Spleen (tissue), 11 donors: ENCODE data around the gene ENTPD2. TPM values are rescaled to one million over a fixed set of nuclear protein-coding genes. Genes with fewer than 3 reads are reported as not detected.
"Not testable (repeated sequence)": the region's sequence is repeated elsewhere in the genome, so short reads cannot be mapped to it uniquely, and the experiment has no call there.

Source experiments
- DNase-seq: peaks from one replicate; pipeline ENCODE4 v3.0.0-alpha.2; 2020
- H3K27ac ChIP-seq, 8 donors: fragments of 200-600 bp; sonication (generic) in 7 of 8; 1 replicate in 4 of 8; 2 replicates in 4 of 8; pipeline versions ENCODE4 v1.5.0 to v1.8.0; 2016 to 2021; ENCODE audit warnings: inconsistent platforms in 4 of 8, mild to moderate bottlenecking in 4 of 8, moderate library complexity in 1 of 8
- H3K27me3 ChIP-seq, 7 donors: fragments of 200-600 bp; sonication (generic) in 6 of 7; replicated peaks in 1 of 7; 1 replicate in 4 of 7; 2 replicates in 3 of 7; pipeline versions ENCODE4 v1.5.0 to v1.8.0; 2016 to 2021; ENCODE audit warnings: inconsistent platforms in 3 of 7, mild to moderate bottlenecking in 1 of 7
- H3K36me3 ChIP-seq, 6 donors: fragments of 200-600 bp; sonication (generic) in 5 of 6; 1 replicate in 4 of 6; 2 replicates in 2 of 6; pipeline versions ENCODE4 v1.5.0 to v1.8.0; 2016 to 2021; ENCODE audit warnings: inconsistent platforms in 2 of 6
- H3K4me1 ChIP-seq, 6 donors: fragments of 200-600 bp; sonication (generic) in 5 of 6; 1 replicate in 3 of 6; 2 replicates in 3 of 6; pipeline versions ENCODE4 v1.5.0 to v1.8.0; 2016 to 2021; ENCODE audit warnings: inconsistent platforms in 3 of 6
- H3K4me3 ChIP-seq, 8 donors: fragments of 200-600 bp; sonication (generic) in 7 of 8; 1 replicate in 4 of 8; 2 replicates in 4 of 8; pipeline versions ENCODE4 v1.5.0 to v1.8.0; 2016 to 2021; ENCODE audit warnings: inconsistent platforms in 4 of 8, mild to moderate bottlenecking in 4 of 8, moderate library complexity in 2 of 8
- H3K9me3 ChIP-seq, 8 donors: fragments of 200-600 bp; sonication (generic) in 7 of 8; 1 replicate in 4 of 8; 2 replicates in 4 of 8; pipeline versions ENCODE4 v1.5.0 to v1.8.0; 2016 to 2021; ENCODE audit warnings: inconsistent platforms in 4 of 8
- CTCF ChIP-seq, 11 experiments: fragments of 200-600 bp in 7 of 11; fragments of 450-650 bp in 4 of 11; sonication (generic) in 4 of 11; IDR thresholded peaks in 8 of 11; conservative IDR thresholded peaks in 3 of 11; 1 replicate in 7 of 11; 2 replicates in 4 of 11; pipeline versions ENCODE4 v1.4.0 to v1.8.0; 2016 to 2021; ENCODE audit warnings: antibody characterized with exemption in 11 of 11, inconsistent platforms in 4 of 11, mild to moderate bottlenecking in 1 of 11
- POLR2A ChIP-seq, 3 donors: fragments of 450-650 bp; IDR thresholded peaks; one replicate each; pipeline ENCODE4 v1.5.1; 2017; ENCODE audit warnings: antibody characterized with exemption in 3 of 3, mild to moderate bottlenecking in 1 of 3
- POLR2AphosphoS5 ChIP-seq, 3 donors: sonication (generic); formaldehyde crosslinking; IDR thresholded peaks; one replicate each; pipeline ENCODE4 v1.5.1; 2017; ENCODE audit warnings: antibody characterized with exemption in 3 of 3
- WGBS, 5 donors: extraction: QIAGEN DNeasy Blood & Tissue Kit in 3 of 5; methylation state at CpG; one replicate each; pipeline versions ENCODE4 v1.1.5 to v1.1.7; 2013 to 2018; 5-methylcytosine and 5-hydroxymethylcytosine counted together
- intact Hi-C: fragments of 100-400 bp; cut with DNase I; formaldehyde crosslinking; loops from one replicate; pipeline ENCODE4 v1.15.0; 2023; ENCODE audit warnings: low total_unique reads
- polyA plus RNA-seq, 3 donors: library from polyadenylated mRNA; stranded (reverse); fragments of 200-250 nt; gene quantifications; one replicate each; pipeline ENCODE4 v1.2.1, GENCODE V29; 2013
- total RNA-seq, 7 donors: library from RNA; depleted of rRNA in 3 of 7; stranded (reverse); fragments of >200 nt in 3 of 7; fragmentation: NEBNext Ultra II Directional in 4 of 7; extraction: Animal tissue kit (Norgen Biotek cat#: 25700) in 4 of 7; gene quantifications; one replicate each; pipeline versions ENCODE4 v1.1.0 to v1.2.1, GENCODE V29; 2016 to 2021
- donor health status: healthy with polysubstance abuse.
- donor health status: DM: no; HTN: no; CAD: no; lungs with moderate emphysema.
- donor health status: DM: no; HTN: no; CAD: no.
- donor health status: Bipolar disorder and iron deficiency.
- donor health status: healthy.
- donor health status: DM: no; HTN: no; CAD: no.
- donor health status: DM: yes; HTN: yes; CAD: no.

Gene ENTPD2
- total and polyA plus RNA-seq, 10 donors: 0.11 to 0.58 (median 0.36) TPM; not detected in 6

GRCh38 chr9:137006116-137007003 is 47.5 kb downstream of the ENTPD2 start:
- no peak for DNase-seq

DNA sequence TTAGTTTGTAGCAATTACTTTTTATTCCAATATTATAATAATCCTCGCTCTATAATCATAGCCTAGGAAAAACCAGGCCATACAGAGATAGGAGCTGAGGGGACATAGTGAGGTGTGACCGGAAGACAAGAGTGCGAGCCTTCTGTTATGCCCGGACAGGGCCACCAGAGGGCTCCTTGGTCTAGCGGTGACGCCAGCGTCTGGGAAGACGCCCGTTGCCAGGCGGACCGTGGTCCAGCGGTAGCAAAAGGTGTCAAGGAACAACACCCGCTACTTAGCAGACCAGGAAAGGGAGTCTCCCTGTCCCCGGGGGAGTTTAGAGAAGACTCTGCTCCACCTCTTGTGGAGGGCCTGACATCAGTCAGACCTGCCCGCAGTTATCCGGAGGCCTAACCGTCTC is 49.6 kb downstream of the ENTPD2 start:
- intact Hi-C loops, H3K4me3 ChIP-seq, H3K27me3 ChIP-seq, H3K27ac ChIP-seq, H3K9me3 ChIP-seq, DNase-seq: not testable (repeated sequence)
- TF ChIP-seq CTCF (IDR thresholded peaks at IDR 0.05 in 8 of 11, conservative IDR thresholded peaks at IDR 0.05 in 3 of 11) (peak in 10 of 11 experiments; percentile 19 to 72 (median 62)), POLR2AphosphoS5 (IDR thresholded peaks at IDR 0.05) (peak in 2 of 3 donors; percentile 11 to 26)
- Histone ChIP-seq H3K36me3 (peaks cover 0 to 21% (median 5%) of the 10 kb centered on the region in 6 donors), H3K4me1 (peaks cover 14 to 53% (median 25%) of the 10 kb centered on the region in 6 donors)
- 36 to 48% (median 42%) methylated on average over 17 of the region's 17 CpGs for WGBS, 5 donors

More at GRCh38 chr9:137006116-137007003, 47.5 kb downstream of the ENTPD2 start:
- 42 to 62% (median 52%) methylated on average over 19 to 24 of the region's 24 CpGs for WGBS, 5 donors
- no peak overlapping the region for H3K4me3 ChIP-seq
- no peaks in the 10 kb centered on the region for H3K9me3 ChIP-seq
- H3K27ac ChIP-seq: peak overlapping the region in 6 of 8 donors; percentile 6 to 53 (median 35)
- peaks cover 0 to 42% (median 18%) of the 10 kb centered on the region in 6 donors for H3K36me3 ChIP-seq
- H3K27me3 ChIP-seq: no peaks in the 10 kb centered on the region
- H3K4me1 ChIP-seq: peaks cover 0 to 32% (median 4%) of the 10 kb centered on the region in 6 donors
- peak in 2 of 3 donors; percentile 12 to 54 for TF ChIP-seq POLR2AphosphoS5 (IDR thresholded peaks at IDR 0.05)
- TF ChIP-seq POLR2A (IDR thresholded peaks at IDR 0.05): no peak
- intact Hi-C loops: no loop called here

DNA sequence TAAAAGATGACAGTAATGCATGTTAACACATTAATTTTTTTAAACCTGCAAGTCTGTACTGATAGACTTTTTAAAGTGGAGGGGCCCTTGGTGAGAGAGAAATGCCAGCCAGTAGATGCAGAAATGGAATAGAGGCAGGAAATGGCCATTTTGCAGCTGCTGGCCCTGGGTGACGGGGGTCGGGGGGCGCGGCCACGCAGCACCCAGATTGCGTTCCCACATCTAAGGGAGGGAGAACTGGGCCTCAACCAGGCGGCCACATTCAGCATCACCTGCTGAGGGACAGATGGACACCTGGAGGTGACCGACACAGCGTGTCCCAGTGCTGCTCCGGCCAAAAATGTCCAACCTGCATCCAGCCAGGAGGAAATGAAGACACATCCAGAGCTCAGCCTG is 51.2 kb downstream of the ENTPD2 start:
- no peak overlapping the region for H3K27ac ChIP-seq
- TF ChIP-seq CTCF (IDR thresholded peaks at IDR 0.05 in 8 of 11, conservative IDR thresholded peaks at IDR 0.05 in 3 of 11): no peak
- no peak for TF ChIP-seq POLR2A (IDR thresholded peaks at IDR 0.05)
- no peak for TF ChIP-seq POLR2AphosphoS5 (IDR thresholded peaks at IDR 0.05)
- DNase-seq: no peak
- peaks cover 27 to 70% (median 41%) of the 10 kb centered on the region in 6 donors for H3K4me1 ChIP-seq
- H3K27me3 ChIP-seq: no peaks in the 10 kb centered on the region
- peaks cover 0 to 6% (median 1%) of the 10 kb centered on the region in 6 donors for H3K36me3 ChIP-seq
- no peaks in the 10 kb centered on the region for H3K9me3 ChIP-seq
- intact Hi-C loops: no loop called here
- 81 to 87% (median 84%) methylated on average over 10 of the region's 10 CpGs for WGBS, 5 donors
- no peak overlapping the region for H3K4me3 ChIP-seq

GRCh38 chr9:137001857-137002645 is 51.8 kb downstream of the ENTPD2 start:
- intact Hi-C loops: no loop called here
- Histone ChIP-seq H3K4me1 (peaks cover 32 to 75% (median 47%) of the 10 kb centered on the region in 6 donors), H3K4me3 (no peak overlapping the region), H3K36me3 (no peaks in the 10 kb centered on the region), H3K27ac (no peak overlapping the region), H3K27me3 (peaks cover 0 to 4% (median 0%) of the 10 kb centered on the region in 7 donors), H3K9me3 (no peaks in the 10 kb centered on the region)
- DNase-seq: no peak
- WGBS, 5 donors: 87 to 91% (median 88%) methylated on average over 18 to 20 of the region's 20 CpGs
- TF ChIP-seq CTCF (IDR thresholded peaks at IDR 0.05 in 8 of 11, conservative IDR thresholded peaks at IDR 0.05 in 3 of 11) (no peak), POLR2A (IDR thresholded peaks at IDR 0.05) (no peak), POLR2AphosphoS5 (IDR thresholded peaks at IDR 0.05) (no peak)
